OCI-LY1 (cell line): Measurements from ENCODE around the gene DUSP7.

Experiments
- H2AFZ ChIP-seq: fragments of 200-600 bp; sonication (generic), shearing (Covaris generic); 2 replicates; pipeline ENCODE4 v1.6.0; 2014; ENCODE audit warnings: antibody characterized with exemption, mild to moderate bottlenecking, low read length
- H3F3A ChIP-seq: fragments of 200-600 bp; sonication (generic), shearing (Covaris generic); 2 replicates; pipeline ENCODE4 v1.6.0; 2014; ENCODE audit warnings: mild to moderate bottlenecking, antibody characterized with exemption, low read length, moderate library complexity; ENCODE audit not compliant: insufficient read depth
- H3K27ac ChIP-seq: fragments of 200-600 bp; sonication (generic); 2 replicates; pipeline ENCODE4 v1.5.1; 2014; ENCODE audit warnings: low read length, mixed run types, mild to moderate bottlenecking, low read depth; ENCODE audit not compliant: poor library complexity, severe bottlenecking
- H3K27me3 ChIP-seq: fragments of 200-600 bp; sonication (generic); 2 replicates; pipeline ENCODE4 v1.6.0; 2014; ENCODE audit warnings: antibody characterized with exemption, mild to moderate bottlenecking, low read length, moderate library complexity; ENCODE audit not compliant: insufficient read depth
- H3K36me3 ChIP-seq: fragments of 200-600 bp; sonication (generic); 2 replicates; pipeline ENCODE4 v1.6.1; 2014; ENCODE audit warnings: mild to moderate bottlenecking, antibody characterized with exemption, low read length, moderate library complexity, mixed read lengths; ENCODE audit not compliant: insufficient read depth
- H3K4me1 ChIP-seq: fragments of 200-600 bp; sonication (generic); 2 replicates; pipeline ENCODE4 v1.5.1; 2014; ENCODE audit warnings: mild to moderate bottlenecking, low read length, moderate library complexity; ENCODE audit not compliant: insufficient read depth, severe bottlenecking
- H3K4me2 ChIP-seq: fragments of 200-600 bp; sonication (generic), shearing (Covaris generic); 2 replicates; pipeline ENCODE4 v1.6.1; 2014; ENCODE audit warnings: low read length
- H3K4me3 ChIP-seq: fragments of 200-600 bp; sonication (generic); 2 replicates; pipeline ENCODE4 v1.5.1; 2014; ENCODE audit warnings: low read length, low read depth, mild to moderate bottlenecking, mixed read lengths; ENCODE audit not compliant: poor library complexity, severe bottlenecking
- H3K79me2 ChIP-seq: fragments of 200-600 bp; shearing (Covaris generic); 2 replicates; pipeline ENCODE4 v1.6.1; 2016; ENCODE audit warnings: mixed run types, low read length, mixed read lengths; ENCODE audit not compliant: insufficient read depth
- H3K9ac ChIP-seq: fragments of 200-600 bp; sonication (generic), shearing (Covaris generic); 2 replicates; pipeline ENCODE4 v1.6.1; 2014; ENCODE audit warnings: mild to moderate bottlenecking, low read length, mixed read lengths
- H3K9me2 ChIP-seq: fragments of 200-600 bp; sonication (generic), shearing (Covaris generic); 2 replicates; pipeline ENCODE4 v1.6.1; 2014; ENCODE audit warnings: low read depth, mild to moderate bottlenecking, low read length, mixed read lengths
- H3K9me3 ChIP-seq: fragments of 200-600 bp; shearing (Covaris generic); 2 replicates; pipeline ENCODE4 v1.6.1; 2014; ENCODE audit warnings: low read length, mixed read lengths
- H4K20me1 ChIP-seq: fragments of 200-600 bp; sonication (generic), shearing (Covaris generic); 2 replicates; pipeline ENCODE4 v1.6.0; 2016; ENCODE audit warnings: mild to moderate bottlenecking, low read length; ENCODE audit not compliant: insufficient read depth
- EZH2 ChIP-seq: fragments of 200-600 bp; sonication (generic), shearing (Covaris generic); IDR thresholded peaks from 2 replicates; pipeline ENCODE4 v1.8.0; 2017; ENCODE audit warnings: borderline replicate concordance, mixed run types, mild to moderate bottlenecking, antibody characterized with exemption, low read length, moderate library complexity, mixed read lengths
- TF ChIP-seq, protein P1 (sequence below): fragments of 200-600 bp; sonication (generic), shearing (Covaris generic); IDR thresholded peaks from 2 replicates; pipeline ENCODE4 v1.5.1; 2017; ENCODE audit warnings: mild to moderate bottlenecking, antibody characterized with exemption, low read length, moderate library complexity, mixed read lengths

DUSP7 gene

DNA sequence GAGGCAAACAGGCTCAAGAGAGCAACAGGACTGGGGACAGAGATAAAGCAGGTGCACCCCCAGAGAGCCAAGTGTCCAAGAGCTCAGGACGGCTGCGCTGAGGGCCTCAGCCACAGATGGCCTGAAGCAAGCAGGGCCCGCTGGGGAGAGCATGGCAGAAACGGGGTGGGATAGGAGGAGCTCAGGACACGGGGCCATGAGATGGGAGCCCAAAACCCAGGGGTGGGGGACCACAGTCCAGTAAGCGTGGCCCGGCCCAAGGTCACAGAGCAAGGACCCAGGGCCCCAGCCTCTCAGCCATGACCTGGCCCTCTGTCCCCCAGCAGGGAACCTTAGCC lies 9.5 kb downstream of the DUSP7 start:
- Histone ChIP-seq H4K20me1 (no peaks in the 10 kb centered on the region), H3K79me2 (no peaks in the 10 kb centered on the region), H3K27ac (no peak overlapping the region), H3K4me3 (no peak overlapping the region), H3K27me3 (0 out of 2 replicates have a peak, but pooled peaks cover 3% of the 10 kb centered on the region), H3K9me3 (no peaks in the 10 kb centered on the region), H3K4me1 (no peaks in the 10 kb centered on the region), H3K36me3 (peaks cover 27% of the 10 kb centered on the region), H3K9ac (no peak overlapping the region), H3F3A (no peaks in the 10 kb centered on the region), H3K9me2 (no peaks in the 10 kb centered on the region), H3K4me2 (no peak overlapping the region), H2AFZ (no peak overlapping the region)
- TF ChIP-seq EZH2, result no peak
- TF ChIP-seq, protein P1, sequence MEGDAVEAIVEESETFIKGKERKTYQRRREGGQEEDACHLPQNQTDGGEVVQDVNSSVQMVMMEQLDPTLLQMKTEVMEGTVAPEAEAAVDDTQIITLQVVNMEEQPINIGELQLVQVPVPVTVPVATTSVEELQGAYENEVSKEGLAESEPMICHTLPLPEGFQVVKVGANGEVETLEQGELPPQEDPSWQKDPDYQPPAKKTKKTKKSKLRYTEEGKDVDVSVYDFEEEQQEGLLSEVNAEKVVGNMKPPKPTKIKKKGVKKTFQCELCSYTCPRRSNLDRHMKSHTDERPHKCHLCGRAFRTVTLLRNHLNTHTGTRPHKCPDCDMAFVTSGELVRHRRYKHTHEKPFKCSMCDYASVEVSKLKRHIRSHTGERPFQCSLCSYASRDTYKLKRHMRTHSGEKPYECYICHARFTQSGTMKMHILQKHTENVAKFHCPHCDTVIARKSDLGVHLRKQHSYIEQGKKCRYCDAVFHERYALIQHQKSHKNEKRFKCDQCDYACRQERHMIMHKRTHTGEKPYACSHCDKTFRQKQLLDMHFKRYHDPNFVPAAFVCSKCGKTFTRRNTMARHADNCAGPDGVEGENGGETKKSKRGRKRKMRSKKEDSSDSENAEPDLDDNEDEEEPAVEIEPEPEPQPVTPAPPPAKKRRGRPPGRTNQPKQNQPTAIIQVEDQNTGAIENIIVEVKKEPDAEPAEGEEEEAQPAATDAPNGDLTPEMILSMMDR, result no peak

DNA sequence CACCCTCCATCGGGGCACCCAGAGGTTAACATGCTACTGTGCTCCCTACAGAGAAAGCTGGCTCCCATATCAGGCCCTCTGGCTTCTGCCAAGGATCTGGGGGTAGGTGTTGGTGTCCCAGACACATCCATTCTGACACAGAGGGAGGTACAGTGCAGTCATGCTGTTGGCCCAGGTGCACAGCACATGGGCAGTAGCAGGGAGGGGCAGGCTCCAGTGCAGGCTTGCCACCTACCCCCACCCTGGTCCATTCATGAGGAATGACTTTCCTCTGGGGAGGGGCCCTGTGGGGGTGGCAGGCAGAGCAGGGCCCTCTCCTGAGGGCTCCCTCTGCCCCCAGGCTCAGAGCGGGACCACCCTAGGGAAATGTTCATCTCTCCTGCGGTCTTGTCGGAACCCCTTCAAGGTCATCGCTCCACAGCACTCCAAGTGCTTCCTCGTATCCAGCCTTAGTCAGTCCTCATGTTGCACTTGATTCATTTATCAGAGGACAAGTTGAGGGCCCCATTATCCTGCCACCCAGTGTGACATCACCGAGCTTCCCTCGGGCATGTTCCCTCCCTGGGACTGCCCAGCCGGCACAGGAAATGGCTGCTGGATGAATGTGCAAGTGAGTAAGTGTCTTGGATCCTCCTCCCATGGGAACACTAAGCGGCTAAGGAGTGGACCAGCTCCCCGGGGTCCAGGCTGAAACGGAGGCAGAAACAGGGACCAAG lies 10.0 kb downstream of the DUSP7 start:
- TF ChIP-seq, protein P1, result no peak
- TF ChIP-seq EZH2, result no peak
- Histone ChIP-seq H3K27me3 (0 out of 2 replicates have a peak, but pooled peaks cover 4% of the 10 kb centered on the region), H3K36me3 (peaks cover 22% of the 10 kb centered on the region), H3K9ac (no peak overlapping the region), H3K9me3 (no peaks in the 10 kb centered on the region), H2AFZ (no peak overlapping the region), H4K20me1 (no peaks in the 10 kb centered on the region), H3K9me2 (no peaks in the 10 kb centered on the region), H3K4me3 (no peak overlapping the region), H3K4me2 (no peak overlapping the region), H3K79me2 (no peaks in the 10 kb centered on the region), H3K4me1 (no peaks in the 10 kb centered on the region), H3F3A (no peaks in the 10 kb centered on the region), H3K27ac (no peak overlapping the region)

DNA sequence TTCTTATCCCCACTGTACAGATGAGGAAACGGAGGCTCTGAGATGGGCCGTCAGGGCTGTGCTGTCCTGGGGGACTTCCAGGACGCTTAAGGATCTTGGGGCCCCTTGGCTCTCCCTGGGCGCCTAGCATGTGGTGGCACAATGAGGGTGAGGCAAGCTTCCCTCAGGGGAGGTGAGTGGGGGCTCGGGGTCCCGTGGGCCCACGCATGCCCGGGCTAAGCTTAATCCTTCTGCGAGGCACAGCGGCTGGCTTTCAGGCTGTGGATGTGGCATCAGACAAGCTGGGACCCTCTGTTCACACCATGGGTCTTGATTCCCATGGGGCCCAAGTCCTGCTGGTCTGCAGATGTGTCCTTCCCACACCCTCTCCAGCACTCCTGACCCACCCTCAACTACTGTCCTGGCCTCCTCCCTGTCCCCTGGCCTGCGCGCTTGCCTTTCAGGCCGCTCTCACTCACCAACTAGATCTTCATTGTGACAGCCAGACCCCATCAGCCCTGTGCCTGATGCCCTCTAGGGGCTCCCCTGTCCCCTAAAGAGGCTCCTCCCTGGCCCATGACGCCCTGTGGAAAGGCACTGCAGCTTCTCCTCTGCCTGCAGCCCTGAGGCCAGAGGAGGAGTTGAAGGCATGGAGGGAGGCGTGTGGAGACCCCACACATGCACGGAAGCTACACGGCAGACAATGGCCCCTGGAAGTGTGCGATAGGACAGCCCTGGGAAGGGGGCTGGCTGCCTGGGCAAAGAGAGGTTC lies 11.3 kb downstream of the DUSP7 start:
- H3K4me1 ChIP-seq, result no peaks in the 10 kb centered on the region
- H3K4me2 ChIP-seq, result no peak overlapping the region
- peaks cover 10% of the 10 kb centered on the region for H3K36me3 ChIP-seq
- H3K9me2 ChIP-seq, result no peaks in the 10 kb centered on the region
- TF ChIP-seq, protein P1, result 0 out of 2 replicates have a peak, but pooled peaks have one; percentile 7
- TF ChIP-seq EZH2, result no peak
- H3F3A ChIP-seq, result no peaks in the 10 kb centered on the region
- no peaks in the 10 kb centered on the region for H3K9me3 ChIP-seq
- H4K20me1 ChIP-seq, result no peaks in the 10 kb centered on the region
- no peak overlapping the region for H3K27ac ChIP-seq
- H3K79me2 ChIP-seq, result no peaks in the 10 kb centered on the region
- H3K9ac ChIP-seq, result no peak overlapping the region
- H2AFZ ChIP-seq, result no peak overlapping the region
- H3K4me3 ChIP-seq, result no peak overlapping the region
- H3K27me3 ChIP-seq, result 0 out of 2 replicates have a peak, but pooled peaks cover 9% of the 10 kb centered on the region
